D341Med (cell line): ENCODE measurements around the gene CDCA4.
"Not testable (repeated sequence)": the region's sequence is repeated elsewhere in the genome, so short reads cannot be mapped to it uniquely, and the experiment has no call there.

Source experiments
- DNase-seq: peaks from one replicate; pipeline ENCODE4 v3.0.0; 2012; ENCODE audit warnings: low spot score

The CDCA4 gene

DNA sequence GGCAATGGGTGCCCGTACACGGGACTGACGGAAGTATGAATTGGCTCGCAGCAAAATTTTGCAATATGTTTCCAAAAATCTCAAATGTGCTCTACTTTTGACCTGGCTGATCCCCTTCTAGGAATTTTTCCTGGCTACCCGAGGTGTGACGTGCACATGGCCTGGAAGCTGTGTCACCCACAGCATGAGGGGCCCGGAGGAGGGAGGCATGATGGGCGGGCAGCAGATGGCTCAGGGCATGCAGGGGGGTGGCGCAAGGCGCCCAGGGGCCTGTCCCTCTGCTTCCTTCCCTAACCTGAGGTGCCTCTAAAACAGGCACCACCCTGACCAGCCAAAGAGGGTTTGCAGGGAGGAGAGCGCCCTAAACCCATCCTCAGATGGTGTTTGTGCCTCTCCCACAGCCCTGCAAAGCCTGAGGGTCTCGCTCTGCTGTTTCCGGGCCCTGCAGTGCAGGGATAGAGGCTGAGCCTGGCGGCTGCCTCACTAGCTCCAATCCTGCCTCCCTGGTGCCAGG is 37.7 kb upstream of the CDCA4 start:
- peak; percentile 27 for DNase-seq

DNA sequence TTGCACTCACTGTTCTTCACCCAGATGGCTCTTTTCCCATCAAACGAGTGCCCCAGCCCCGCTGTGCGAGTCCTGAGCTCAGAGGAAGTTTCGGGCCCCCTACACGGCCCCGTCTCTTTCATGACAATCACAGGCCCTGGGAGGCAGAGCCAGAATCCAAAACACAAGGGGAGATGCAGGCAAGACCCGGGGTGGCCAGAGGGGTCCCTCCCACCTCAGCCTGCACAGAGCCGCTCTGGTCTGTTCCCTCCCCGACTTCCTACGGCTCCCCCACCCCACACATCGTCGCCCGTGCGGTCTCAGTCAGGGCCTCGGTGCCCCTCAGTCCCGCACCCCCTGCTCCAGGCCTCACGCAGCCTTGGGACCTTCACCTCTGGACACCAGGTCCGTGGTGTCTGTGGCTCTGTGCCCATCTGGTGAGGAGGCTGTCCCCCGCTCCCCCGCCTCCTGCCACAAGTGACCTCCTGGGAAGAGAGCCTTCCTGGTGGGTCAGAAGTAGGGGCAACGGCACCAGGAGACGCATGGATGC is 35.5 kb upstream of the CDCA4 start:
- DNase-seq, result peak; percentile 29

DNA sequence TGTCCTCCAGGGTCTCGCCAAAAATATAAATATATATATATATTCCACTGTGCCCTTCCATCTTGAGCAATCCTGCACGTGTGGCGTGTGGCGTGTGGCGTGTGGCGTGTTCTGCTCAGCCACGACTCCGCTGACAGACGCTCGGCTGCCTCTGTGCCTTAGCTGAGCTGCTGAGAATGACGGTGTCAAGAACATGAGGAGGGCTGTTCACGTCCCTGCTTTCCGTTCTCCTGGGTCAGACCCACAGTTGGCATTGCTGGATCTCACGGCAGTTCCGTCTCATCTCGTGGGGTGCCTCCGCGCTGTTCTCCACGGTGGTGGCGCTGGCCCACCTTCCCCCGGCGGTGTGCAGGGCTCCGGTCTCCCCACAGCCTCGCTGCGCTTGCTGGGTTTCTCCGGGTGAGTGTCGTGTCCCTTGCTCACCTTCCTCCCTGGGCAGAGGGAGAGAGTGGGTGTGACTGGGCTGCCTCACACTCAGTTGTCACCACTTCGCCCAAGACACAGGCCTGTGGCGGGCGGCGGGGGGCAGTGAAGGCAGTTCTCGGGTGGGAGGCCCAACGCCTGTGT is 34.9 kb upstream of the CDCA4 start:
- no peak for DNase-seq

DNA sequence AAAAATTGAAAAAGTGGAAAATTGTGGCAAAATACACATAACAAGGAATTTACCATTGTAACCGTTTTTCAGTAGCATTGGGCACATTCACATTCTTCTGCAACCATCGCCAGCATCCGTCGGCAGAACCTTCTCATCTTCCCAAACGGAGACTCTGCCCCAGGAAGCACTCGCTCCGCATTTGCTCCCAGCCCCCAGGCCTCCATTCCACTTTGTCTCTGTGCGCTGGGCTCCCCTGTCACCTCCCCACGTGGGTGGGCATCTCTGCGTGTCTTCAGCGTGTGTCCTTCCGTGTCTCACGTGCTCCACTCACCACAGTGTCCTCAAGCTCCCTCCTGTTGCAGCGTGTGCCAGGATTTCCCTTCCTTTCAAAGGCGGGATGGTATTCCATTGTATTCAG is 34.5 kb upstream of the CDCA4 start:
- DNase-seq, result peak; percentile 24

DNA sequence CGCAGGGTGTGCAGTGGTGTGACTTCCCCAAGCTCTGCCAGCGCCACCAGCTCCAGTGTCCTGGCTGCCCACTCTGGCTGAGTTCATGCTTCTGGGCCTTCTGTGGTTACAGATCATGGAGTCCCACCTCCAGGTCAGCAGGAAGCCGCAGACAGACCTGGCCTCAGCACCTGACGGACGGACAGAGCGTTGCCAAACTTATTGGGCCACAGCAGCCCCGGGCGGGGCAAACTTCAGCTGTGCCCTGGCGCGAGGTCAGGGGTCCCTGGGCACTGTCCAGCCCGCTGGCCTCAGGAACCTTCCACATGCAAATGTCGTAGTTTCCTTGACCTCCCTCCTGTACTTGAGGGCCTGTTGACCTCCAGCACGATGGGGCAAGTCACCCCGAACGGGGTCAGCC is 33.1 kb upstream of the CDCA4 start:
- DNase-seq, result peak; percentile 47

DNA sequence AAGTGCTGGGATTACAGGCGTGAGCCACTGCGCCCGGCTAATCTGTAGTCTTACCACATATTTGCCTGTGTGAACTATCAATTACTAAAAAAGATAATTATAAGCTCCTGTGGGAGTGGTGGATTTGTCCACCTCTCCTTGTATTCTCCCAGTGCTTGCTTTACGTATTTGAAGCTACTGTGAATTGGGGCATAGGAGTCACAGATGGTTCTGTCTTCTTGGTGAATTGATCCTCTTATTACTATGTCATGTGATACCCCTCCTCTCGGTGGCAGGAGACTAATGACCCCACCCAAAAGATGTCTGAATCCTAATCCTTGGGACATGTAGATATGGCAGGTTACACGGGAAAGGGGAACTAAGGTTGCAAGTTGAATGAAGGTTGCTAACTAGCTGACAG is 32.5 kb upstream of the CDCA4 start:
- DNase-seq, result peak; percentile 71

DNA sequence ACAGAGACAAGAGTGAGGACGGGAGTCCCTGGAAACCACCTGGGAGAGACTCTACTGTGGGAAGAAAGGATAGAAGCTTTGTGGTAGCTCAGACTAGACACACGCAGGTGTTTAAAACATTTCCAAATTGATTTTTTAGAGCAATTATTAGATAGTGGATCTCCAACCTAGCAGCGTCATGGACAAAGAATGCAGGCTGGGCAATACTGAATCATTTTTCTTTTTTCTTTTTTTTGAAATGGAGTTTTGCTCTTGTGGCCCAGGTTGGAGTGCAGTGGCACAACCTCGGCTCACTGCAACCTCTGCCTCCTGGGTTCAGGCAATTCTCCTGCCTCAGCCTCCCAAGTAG is 31.2 kb upstream of the CDCA4 start:
- no peak for DNase-seq

DNA sequence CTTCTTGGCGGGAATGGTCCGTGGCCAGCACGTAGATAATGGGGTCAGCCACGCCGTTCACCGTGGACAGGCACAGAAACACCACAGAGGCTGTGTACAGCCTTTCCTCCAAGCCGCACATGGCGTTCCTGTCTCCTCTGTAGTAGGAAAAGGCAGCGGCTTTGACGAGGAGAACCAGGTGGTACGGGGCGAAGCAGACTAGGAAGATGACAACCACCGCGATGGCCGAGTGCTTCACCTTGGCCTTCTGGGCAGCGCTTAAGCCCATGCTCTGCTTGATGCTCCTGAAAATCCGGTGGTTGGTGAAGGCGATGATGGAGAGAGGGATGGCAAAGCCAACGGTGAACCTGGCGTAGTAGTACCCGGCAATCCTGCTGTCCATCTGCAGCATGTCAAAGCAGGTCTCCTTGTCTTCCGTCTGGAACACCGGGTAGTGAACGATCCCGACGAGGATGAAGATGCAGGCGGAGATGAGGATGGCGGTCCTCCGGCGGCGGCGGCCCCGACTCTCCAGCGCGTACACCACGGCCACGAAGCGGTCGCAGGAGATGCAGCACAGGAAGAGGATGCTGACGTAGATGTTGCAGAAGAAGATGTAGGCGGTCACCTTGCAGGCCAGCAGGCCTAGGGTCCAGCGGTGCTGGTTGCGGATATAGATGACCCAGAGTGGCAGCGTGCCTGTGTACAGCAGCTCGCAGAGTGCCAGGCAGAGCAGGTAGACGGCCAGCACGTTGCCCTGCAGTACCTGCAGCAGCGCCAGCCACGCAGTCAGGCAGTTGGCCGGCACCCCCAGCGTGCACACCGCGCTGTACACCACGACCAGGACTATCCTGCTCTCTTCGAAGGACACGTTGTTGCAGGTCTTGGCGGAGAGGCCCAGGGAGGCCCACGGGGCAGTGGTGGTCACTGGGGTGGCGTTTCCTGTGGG is 30.6 kb upstream of the CDCA4 start:
- no peak for DNase-seq

DNA sequence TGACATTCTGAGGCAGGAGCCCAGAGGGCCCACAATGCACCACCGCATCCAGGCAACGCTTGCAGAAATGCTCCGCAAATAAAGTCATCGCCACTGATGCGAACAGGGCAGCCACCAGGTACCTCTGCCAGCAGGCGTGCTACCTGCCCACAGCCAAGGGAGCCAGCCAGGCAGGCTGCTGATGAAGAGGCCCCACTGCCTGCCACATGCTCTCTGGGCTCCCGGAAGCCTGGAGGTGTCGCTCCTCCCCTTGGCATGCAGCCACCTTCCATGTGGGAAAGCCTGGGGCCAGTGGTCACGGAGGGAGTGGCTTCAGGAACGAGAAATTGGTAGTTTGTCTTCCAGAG is 29.6 kb upstream of the CDCA4 start:
- no peak for DNase-seq

DNA sequence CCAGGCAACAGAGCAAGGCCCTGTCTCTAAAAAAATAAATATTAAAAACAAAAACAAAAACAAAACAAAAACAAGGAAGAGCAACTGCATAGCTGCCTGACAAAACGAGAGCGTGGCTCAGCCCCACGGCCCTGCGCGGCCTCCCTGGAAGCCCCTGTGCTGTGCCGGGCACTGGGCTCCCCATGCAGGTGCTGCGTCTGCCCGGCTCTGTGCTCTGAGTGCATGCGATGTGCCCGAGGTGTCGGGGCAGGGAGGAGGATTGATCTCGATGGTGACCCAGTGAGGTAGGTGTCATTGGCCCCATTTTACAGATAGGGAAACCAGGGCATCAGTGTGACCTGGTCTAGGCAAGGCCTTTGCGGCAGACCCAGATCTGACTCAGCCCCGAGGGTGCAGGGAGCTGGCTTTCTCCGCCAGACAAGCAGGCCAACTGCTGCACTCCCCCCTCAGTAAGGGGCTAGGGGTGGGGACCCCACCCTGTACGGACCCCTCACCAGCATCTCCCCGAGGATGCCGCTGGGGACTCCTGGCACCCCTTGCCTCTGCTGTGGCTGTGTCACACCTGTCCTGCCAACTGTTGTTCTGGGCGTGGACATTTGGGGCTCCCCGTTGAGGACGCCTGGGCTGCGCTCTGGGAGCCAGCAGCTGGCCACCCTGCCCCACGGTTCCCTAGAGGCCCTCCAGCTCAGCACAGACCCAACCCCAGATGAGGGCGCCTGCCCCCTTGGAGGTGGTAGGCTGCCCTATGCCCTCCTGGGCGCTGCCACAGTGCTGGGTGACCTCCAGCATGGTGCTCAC is 29.1 kb upstream of the CDCA4 start:
- no peak for DNase-seq

DNA sequence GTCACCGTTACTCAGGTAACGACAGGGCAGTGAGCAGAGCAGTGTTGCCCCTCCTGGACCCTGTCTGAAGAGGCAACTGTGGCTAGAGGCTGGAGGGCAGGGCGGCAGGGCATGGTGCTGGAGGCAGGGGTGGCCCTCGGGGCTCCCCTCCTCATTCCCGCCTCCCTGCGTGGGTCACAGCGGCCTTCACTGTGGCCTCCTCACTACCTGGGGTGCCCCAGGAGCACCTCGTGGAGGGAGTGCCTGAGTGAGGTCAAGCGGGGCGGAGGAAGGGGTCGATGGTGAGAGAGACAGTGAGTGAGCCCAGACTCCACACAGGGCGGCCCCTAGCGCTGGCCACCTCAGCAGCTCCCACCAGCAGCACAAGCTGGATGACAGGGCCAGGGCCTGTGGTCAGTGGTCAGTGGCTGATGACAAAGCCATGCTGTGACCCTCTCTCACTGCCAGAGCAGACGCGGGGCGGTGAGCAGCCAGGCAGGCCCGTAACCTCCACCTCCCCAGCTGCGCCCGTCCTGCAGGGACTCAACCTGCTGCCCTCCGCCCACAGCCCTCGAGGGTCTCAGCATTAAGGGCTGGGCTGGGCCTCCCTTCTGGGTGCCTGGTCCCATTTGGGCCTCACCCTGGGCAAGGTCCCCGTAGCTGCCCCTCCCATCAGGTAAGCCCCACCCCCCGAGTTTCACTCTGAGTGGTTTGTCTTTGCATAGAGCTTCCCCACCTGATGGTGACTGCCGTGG is 26.6 kb upstream of the CDCA4 start:
- DNase-seq, result no peak

DNA sequence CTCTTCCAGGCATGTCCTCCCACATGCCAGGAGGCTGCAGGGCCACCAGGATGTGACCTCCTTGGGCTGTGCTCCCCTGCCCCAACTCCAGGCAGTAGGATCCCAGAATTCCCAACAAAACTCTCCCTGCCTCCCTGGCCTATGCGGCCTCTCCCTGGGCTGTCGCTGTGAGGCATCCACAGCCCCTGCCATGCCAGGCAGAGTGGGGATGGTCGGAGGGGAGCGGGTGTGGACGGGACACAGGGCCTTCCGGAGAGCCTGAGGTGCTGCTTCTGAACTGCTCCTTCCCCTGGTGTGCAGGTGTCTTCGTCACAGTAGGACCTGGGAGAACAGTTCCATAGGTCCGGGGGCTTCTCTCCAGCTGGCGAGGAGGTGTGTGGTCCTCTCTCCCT is 26.0 kb upstream of the CDCA4 start:
- no peak for DNase-seq

DNA sequence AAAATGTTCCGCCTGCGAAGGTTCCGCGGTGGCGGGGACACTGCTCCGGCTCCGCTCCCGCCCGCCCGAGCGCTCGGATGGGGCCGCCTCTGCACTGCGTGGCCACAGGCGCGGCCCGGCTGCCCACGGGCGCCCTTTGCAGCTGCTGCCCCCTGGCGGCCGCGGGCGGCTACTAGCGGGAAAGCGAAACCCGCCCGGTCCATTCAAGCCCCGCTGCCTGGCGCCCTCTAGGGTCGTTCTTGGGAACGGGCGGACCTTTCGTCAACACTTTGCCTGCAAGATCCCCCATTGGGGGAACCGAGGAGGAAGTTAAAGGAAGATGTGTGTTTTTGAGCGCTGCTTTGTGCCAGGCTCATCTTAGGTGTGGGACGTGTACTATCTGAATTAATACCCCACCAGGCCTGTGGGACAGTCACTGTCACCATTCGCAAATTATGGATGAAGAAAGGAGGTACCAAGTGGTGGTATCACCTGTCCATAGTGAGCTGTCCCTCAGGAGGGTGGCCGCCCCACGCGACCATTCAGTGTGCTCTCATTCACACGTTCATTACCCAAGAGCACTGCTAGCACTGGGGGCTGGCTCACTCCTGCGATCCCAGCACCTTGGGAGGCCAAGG is 24.9 kb upstream of the CDCA4 start:
- DNase-seq, result peak; percentile 95

DNA sequence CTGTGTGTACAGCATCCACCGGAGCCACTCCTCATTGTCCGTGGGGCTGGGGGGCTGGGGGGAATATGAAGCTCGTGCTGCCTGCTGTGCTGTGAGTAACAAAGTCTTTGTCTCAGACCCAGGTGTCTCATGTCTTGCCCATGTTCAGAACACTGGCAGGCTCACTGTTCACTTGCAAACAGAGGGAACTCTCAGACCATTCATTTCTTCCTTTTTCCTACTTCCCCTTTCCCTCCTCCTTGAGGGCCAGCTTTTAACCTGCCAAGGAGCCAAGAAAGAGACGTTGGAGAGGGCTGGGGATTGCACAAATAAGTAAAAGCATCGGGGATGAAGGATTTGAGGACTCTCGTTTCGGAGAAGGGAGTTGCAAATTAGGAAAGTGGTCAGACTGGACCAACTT is 22.8 kb upstream of the CDCA4 start:
- no peak for DNase-seq

DNA sequence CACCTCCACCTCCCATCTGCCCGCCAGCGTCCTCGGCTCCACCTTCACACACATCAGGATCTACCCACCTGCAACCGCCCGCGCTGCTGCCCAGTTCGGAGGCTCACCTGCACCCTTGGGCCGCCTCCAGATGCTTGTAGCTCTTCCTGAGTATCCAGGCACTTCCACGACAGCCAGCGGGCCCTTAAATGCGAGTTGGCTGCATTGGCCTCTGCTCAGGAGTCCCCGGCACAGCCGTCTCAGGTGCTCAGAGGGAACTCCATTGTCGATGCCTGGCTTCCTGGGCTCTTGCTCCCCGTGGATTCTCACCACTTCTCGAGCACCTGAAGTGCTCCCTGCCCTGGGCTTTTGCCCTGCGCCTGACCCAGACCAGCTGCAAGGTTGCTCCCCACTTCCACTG is 21.9 kb upstream of the CDCA4 start:
- no peak for DNase-seq

DNA sequence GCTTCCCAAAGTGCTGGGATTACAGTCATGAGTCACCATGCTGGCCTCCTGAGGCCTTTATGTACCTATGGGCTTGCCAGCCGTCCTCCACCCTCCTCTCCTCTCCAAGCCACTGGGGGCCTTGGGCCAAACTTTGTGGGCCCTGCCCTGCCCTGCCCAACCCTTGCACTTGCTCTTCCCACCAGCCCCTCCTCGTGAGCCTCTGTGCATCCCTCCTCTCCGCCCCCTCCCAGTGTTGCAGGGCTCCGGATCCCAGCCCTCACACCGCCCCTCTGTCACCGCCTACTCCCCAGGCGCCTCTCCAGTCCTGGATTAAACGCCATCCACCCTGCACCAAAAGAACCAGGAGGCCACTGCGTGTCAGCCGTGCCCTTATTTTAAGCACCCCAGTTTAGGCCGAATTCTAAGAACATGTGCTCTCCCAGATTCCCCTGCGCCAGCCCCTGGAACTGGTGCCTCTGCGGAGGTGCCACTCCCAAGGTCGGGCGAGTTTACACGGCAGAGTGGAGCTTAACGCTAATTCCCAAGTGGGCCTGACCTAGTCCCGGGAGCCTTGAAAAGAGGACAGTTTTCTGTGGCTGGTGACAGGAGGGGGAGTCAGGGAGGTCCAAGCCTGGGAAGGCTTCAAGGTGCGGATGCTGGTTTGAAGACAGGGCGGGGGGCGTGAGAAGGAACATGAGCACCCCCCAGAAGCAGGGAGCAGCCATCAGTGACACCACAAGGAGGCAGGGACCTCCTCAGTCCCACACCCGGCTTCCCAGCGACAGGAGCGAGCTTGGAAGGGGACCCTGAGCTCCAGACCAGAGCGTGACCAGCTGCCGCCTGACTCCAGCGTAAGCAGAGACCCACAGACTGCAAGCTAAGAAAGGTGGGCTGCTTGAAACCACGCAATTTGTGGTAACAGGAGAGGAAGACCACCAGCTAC is 21.2 kb upstream of the CDCA4 start:
- DNase-seq, result peak; percentile 81

DNA sequence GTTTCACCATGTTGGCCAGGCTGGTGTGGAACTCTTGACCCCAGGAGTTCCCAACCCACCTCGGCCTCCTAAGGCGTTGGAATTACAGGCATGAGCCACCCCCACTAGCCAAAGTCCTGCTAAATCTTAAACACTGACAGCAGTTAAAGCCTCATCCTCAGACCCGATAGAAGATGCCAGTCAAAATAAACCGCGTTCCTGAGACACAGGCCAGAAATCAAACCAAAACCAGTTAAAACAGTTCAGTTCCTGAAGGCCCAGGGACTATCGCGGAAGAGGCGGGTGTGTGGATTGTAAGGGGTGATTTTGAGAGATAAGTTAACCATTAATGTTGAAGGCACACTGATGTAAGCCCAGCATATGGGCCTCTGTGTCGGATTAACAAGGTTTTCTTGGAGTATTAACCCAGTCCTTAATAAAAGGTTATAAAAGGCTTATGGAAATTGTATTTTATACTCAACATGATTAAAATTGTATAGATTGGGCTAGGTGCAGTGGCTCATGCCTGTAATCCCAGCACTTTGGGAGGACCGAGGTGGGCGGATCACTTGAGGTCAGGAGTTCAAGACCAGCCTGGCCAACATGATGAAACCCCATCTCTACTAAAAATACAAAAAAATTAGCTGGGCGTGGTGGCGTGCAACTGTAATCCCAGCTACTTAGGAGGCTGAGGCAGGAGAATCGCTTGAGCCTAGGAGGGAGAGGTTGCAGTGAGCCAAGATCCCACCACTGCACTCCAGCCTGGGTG is 18.7 kb upstream of the CDCA4 start:
- DNase-seq, result no peak

DNA sequence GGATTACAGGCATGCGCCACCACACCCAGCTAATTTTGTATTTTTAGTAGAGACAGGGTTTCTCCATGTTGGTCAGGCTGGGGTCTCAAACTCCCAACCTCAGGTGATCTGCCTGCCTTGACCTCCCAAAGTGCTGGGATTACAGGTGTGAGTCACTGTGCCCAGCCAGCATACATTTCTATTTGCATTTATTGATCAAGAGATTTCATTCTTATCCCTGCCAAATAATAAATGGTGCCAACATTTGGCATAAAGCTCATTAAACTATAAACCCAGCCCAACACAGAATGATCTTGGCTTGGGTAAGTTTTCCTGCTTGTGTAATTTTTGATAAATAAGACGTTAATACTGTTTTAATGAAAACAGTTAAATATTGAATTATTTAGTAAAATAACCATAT is 14.7 kb upstream of the CDCA4 start:
- not testable (repeated sequence) for DNase-seq

DNA sequence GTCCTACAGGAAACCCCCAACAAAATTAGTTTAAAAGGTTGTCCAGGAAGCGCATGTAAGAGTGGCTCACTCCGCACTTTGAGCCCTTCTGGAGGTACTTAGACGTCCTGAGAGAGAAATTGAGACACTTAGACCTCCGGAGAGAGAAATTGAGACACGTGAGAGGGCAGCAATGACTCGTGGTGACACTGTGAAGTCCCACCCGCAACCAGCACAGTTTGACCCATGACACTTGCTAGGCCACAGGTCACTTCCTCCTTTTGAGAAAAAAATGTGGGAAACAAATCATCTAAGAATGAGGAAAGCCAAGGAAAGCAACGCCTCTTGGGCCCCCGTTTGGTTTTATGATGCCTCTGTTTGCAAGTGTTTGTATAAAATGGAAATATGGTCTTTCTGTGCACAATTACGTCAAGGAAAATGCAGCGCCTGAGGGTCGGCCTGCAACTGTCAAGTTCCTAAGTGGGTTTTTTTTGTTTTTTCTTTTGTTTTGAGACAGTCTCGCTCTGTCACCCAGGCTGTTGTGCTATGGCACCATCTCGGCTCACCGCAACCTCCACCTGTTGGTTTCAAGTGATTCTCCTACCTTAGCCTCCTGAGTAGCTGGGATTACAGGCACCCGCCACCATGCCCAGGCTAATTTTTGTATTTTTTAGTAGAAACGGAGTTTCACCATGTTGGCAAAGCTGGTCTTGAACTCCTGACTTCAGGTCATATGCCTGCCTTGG is 13.6 kb upstream of the CDCA4 start:
- no peak for DNase-seq
